Activated CD4-positive, CD25-positive, alpha-beta regulatory T cell treated with anti-CD3 and anti-CD28 coated beads, Interleukin-2, amount 50 U/mL, for 16 hours (primary cell): ENCODE measurements around the gene AHI1.
"Not testable (repeated sequence)": the region's sequence is repeated elsewhere in the genome, so short reads cannot be mapped to it uniquely, and the experiment has no call there.

Experiments used
- DNase-seq: peaks from one replicate; pipeline ENCODE4 v3.0.0-alpha.2; 2020; ENCODE audit warnings: low read depth, low spot score

Gene AHI1

GRCh38 chr6:135506270-135506997, 8.9 kb upstream of the AHI1 start:
- no peak for DNase-seq

- no peak for DNase-seq
Observed at GRCh38 chr6:135505648-135506047, 8.1 kb upstream of the AHI1 start.

GRCh38 chr6:135505222-135505621, 7.7 kb upstream of the AHI1 start:
- no peak for DNase-seq

- no peak for DNase-seq
Observed at GRCh38 chr6:135504734-135505133, 7.2 kb upstream of the AHI1 start.

GRCh38 chr6:135503703-135504475, 6.3 kb upstream of the AHI1 start:
- no peak for DNase-seq

GRCh38 chr6:135499441-135500340, 2.2 kb upstream of the AHI1 start:
- DNase-seq, result no peak

GRCh38 chr6:135498185-135498841, 773 bp upstream of the AHI1 start:
- peak; percentile 50 for DNase-seq

GRCh38 chr6:135496800-135497411, 634 bp downstream of the AHI1 start:
- DNase-seq, result no peak

GRCh38 chr6:135493218-135493961, 4.2 kb downstream of the AHI1 start:
- DNase-seq, result no peak

GRCh38 chr6:135490381-135490780, 7.2 kb downstream of the AHI1 start:
- DNase-seq, result no peak

- no peak for DNase-seq
Observed at GRCh38 chr6:135488023-135488422, 9.5 kb downstream of the AHI1 start.

GRCh38 chr6:135483903-135484302, 13.6 kb downstream of the AHI1 start:
- DNase-seq, result not testable (repeated sequence)

- no peak for DNase-seq
Observed at GRCh38 chr6:135481783-135482369, 15.7 kb downstream of the AHI1 start.

- no peak for DNase-seq
Observed at GRCh38 chr6:135479601-135480000, 17.9 kb downstream of the AHI1 start.

- no peak for DNase-seq
Observed at GRCh38 chr6:135478626-135479025, 18.9 kb downstream of the AHI1 start.

- DNase-seq, result no peak
Observed at GRCh38 chr6:135475292-135475886, 22.2 kb downstream of the AHI1 start.

- no peak for DNase-seq
Observed at GRCh38 chr6:135474362-135474761, 23.2 kb downstream of the AHI1 start.

GRCh38 chr6:135465903-135466302, 31.6 kb downstream of the AHI1 start:
- no peak for DNase-seq

- no peak for DNase-seq
Observed at GRCh38 chr6:135465307-135465706, 32.2 kb downstream of the AHI1 start.

- no peak for DNase-seq
Observed at GRCh38 chr6:135464634-135465033, 32.9 kb downstream of the AHI1 start.
